HCT116 (cell line): ENCODE measurements around the gene MPV17L2. TPM values are rescaled to one million over a fixed set of nuclear protein-coding genes. Genes with fewer than 3 reads are reported as not detected.

ENCODE experiments used
- ATAC-seq: fragments of 200-7000 bp; cut with Tn5 transposase; 2 replicates; pipeline ENCODE4 v1.9.1; 2020; ENCODE audit warnings: mild to moderate bottlenecking, moderate library complexity
- BruUV-seq: library from RNA; stranded (reverse); fragments of 400-500 nt; replicated peaks from 2 replicates; lab custom pipeline; 2021; lab: Mats Ljungman, UMichigan
- CTCF ChIA-PET: fragments of 300-600 bp; sonication (Branson Sonifier 250); formaldehyde crosslinking; loops from one replicate; lab custom pipeline; 2021; ENCODE audit warnings: antibody characterized with exemption; lab: Charles Lee
- POLR2A ChIA-PET: fragments of 300-600, 350-600 bp; sonication (Branson Sonifier 250); formaldehyde crosslinking; loops from one replicate; lab custom pipeline; 2021; ENCODE audit warnings: antibody characterized with exemption; lab: Charles Lee
- RAD21 ChIA-PET, 2 experiments: fragments of 300-600 bp; sonication (Branson Sonifier 250); formaldehyde crosslinking; loops; one replicate each; lab custom pipeline; 2023; ENCODE audit warnings: low total read pairs in 2 of 2; ENCODE audit not compliant: uncharacterized antibody in 2 of 2, unreplicated experiment in 2 of 2, low non-redundant PET in 1 of 2; lab: Charles Lee
- DNase-seq: peaks from one replicate; pipeline ENCODE4 v3.0.0-alpha.2; 2010; ENCODE audit warnings: low read depth, low spot score
- H2AFZ ChIP-seq: fragments of 200-600 bp; shearing (Covaris generic), sonication (generic); 2 replicates; pipeline ENCODE4 v1.6.1; 2017; ENCODE audit warnings: low read depth, mixed run types, mixed read lengths, antibody characterized with exemption, low read length; ENCODE audit not compliant: poor library complexity, severe bottlenecking
- H3K27ac ChIP-seq: 2 replicates; pipeline ENCODE4 v1.5.1; 2012; ENCODE audit warnings: low read depth, low read length
- H3K27me3 ChIP-seq: fragments of 200-600 bp; sonication (generic); 2 replicates; pipeline ENCODE4 v1.6.1; 2016; ENCODE audit warnings: mixed run types, low read length, mixed read lengths; ENCODE audit not compliant: insufficient read depth
- H3K36me3 ChIP-seq, 2 experiments: fragments of 200-500 bp in 1 of 2; fragments of 200-600 bp in 1 of 2; sonication (Bioruptor generic) in 1 of 2; sonication (generic) in 1 of 2; 2 replicates each; pipeline versions ENCODE4 v1.5.1 to v1.6.1; 2014 to 2016; ENCODE audit warnings: low read length in 2 of 2, inconsistent platforms in 1 of 2, mixed read lengths in 1 of 2, mixed run types in 1 of 2; ENCODE audit not compliant: insufficient read depth in 2 of 2, control insufficient read depth in 1 of 2
- H3K4me1 ChIP-seq, 2 experiments: fragments of 200-600 bp in 1 of 2; sonication (generic) in 1 of 2; 2 replicates each; pipeline versions ENCODE4 v1.5.1 to v1.6.1; 2012 to 2017; ENCODE audit warnings: low read length in 2 of 2, inconsistent platforms in 1 of 2, mild to moderate bottlenecking in 1 of 2, mixed read lengths in 1 of 2, mixed run types in 1 of 2, moderate library complexity in 1 of 2; ENCODE audit not compliant: insufficient read depth in 2 of 2, control insufficient read depth in 1 of 2
- H3K4me2 ChIP-seq: fragments of 200-600 bp; sonication (generic); 2 replicates; pipeline ENCODE4 v1.6.1; 2017; ENCODE audit warnings: mixed run types, low read length, mixed read lengths
- H3K4me3 ChIP-seq, 2 experiments: fragments of 200-600 bp in 1 of 2; sonication (generic) in 1 of 2; replicated peaks in 1 of 2; 2 replicates each; pipeline ENCODE4 v1.5.1; 2011 to 2016; ENCODE audit warnings: low read length in 2 of 2, control low read depth in 1 of 2, low read depth in 1 of 2, mild to moderate bottlenecking in 1 of 2, mixed read lengths in 1 of 2, mixed run types in 1 of 2
- H3K79me2 ChIP-seq: fragments of 200-600 bp; sonication (generic); 2 replicates; pipeline ENCODE4 v1.6.1; 2017; ENCODE audit warnings: mild to moderate bottlenecking, mixed run types, low read length, moderate library complexity, mixed read lengths; ENCODE audit not compliant: insufficient read depth
- H3K9ac ChIP-seq: fragments of 200-600 bp; sonication (generic); 2 replicates; pipeline ENCODE4 v1.6.1; 2016; ENCODE audit warnings: low read length, mixed read lengths
- H3K9me2 ChIP-seq: fragments of 200-600 bp; sonication (generic), shearing (Covaris generic); 2 replicates; pipeline ENCODE4 v1.6.1; 2017; ENCODE audit warnings: mixed run types, mild to moderate bottlenecking, moderate library complexity; ENCODE audit not compliant: insufficient read depth
- H3K9me3 ChIP-seq, 2 experiments: fragments of 200-500 bp in 1 of 2; fragments of 200-600 bp in 1 of 2; sonication (Bioruptor generic) in 1 of 2; sonication (generic) in 1 of 2; 2 replicates each; pipeline ENCODE4 v1.6.1; 2014 to 2017; ENCODE audit warnings: low read length in 2 of 2, mixed read lengths in 2 of 2, inconsistent platforms in 1 of 2, low read depth in 1 of 2, mild to moderate bottlenecking in 1 of 2, mixed run types in 1 of 2, moderate library complexity in 1 of 2; ENCODE audit not compliant: control insufficient read depth in 1 of 2, insufficient read depth in 1 of 2
- H4K20me1 ChIP-seq: fragments of 200-600 bp; sonication (generic), shearing (Covaris generic); 2 replicates; pipeline ENCODE4 v1.6.1; 2017; ENCODE audit warnings: mixed run types, mild to moderate bottlenecking, moderate library complexity; ENCODE audit not compliant: insufficient read depth
- EZH2 ChIP-seq: fragments of 200-600 bp; sonication (generic); IDR thresholded peaks from 2 replicates; pipeline ENCODE4 v1.6.1; 2017; ENCODE audit warnings: antibody characterized with exemption, mixed run types
- FOSL1 ChIP-seq: IDR thresholded peaks from 2 replicates; pipeline ENCODE4 v1.6.1; 2012; ENCODE audit warnings: low read depth
- POLR2AphosphoS5 ChIP-seq: IDR thresholded peaks from 2 replicates; pipeline ENCODE4 v1.6.1; 2011; ENCODE audit warnings: mild to moderate bottlenecking, low read depth, low read length, moderate library complexity
- RAD21 ChIP-seq: IDR thresholded peaks from 2 replicates; pipeline ENCODE4 v1.6.1; 2012; ENCODE audit warnings: low read depth, mild to moderate bottlenecking
- SP1 ChIP-seq: IDR thresholded peaks from 2 replicates; pipeline ENCODE4 v1.6.1; 2012; ENCODE audit warnings: low read depth
- intact Hi-C: fragments of 100-400 bp; cut with micrococcal nuclease; formaldehyde crosslinking; loops from 2 replicates; pipeline ENCODE4 v1.10.0; 2022
- total RNA-seq: library from RNA; stranded (reverse); gene quantifications from one replicate; pipeline ENCODE4 v1.2.1, GENCODE V29; 2021; ENCODE audit not compliant: unreplicated experiment
- TF ChIP-seq, protein P1 (sequence below): IDR thresholded peaks from 2 replicates; pipeline ENCODE4 v1.6.1; 2012
- TF ChIP-seq, protein P2 (sequence below): IDR thresholded peaks from 2 replicates; pipeline ENCODE4 v1.6.1; 2012

The MPV17L2 gene
- total RNA-seq, 1 experiment from 2014 or later: 18.7 TPM

DNA sequence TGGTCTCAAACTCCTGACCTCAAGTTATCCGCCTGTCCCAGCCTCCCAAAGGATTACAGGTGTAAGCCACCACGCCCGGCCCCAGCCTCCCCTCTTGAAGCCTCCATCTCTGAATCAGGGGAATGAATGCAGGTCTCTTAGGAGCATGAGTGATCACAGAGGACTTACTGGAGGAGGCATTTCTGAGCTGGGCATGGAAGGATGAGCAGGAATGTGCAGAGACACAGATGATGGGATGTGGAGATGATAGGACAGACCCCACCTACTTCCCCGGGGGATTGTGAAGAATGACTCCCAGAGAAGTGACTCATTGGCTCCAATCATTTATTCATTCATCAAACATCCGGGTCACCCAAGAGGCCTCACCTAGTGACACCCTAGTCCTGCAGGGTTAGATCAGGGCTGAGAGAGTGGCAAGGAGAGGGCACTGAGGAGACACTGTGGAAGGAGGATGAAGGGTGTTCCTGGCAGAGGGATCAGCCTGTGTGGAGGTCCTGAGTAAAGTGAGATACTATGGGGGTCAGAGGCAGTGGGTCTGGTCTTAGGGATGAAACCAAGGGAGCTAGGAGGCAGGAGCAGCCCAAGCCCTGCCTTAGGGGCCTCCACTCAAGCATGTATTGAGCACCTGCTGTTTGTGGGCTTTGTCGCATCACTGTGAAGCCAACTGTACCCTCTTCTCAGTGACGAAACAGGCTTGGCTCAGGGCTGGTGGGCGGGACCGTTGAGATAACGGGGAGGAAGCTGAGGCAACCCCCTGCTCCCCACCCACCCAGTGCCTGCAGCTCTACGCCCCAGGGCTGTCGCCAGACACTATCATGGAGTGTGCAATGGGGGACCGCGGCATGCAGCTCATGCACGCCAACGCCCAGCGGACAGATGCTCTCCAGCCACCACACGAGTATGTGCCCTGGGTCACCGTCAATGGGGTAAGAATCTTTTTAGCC lies 16.4 kb upstream of the MPV17L2 start:
- no peak for TF ChIP-seq POLR2AphosphoS5
- no peak overlapping the region for H3K9ac ChIP-seq
- H3K9me3 ChIP-seq: no peaks in the 10 kb centered on the region
- ATAC-seq (no peak), DNase-seq (no peak)
- peaks cover 8 to 14% of the 10 kb centered on the region in 2 experiments; a peak in 2 of 4 replicates for H3K36me3 ChIP-seq
- H3K4me3 ChIP-seq: no peak overlapping the region
- POLR2A ChIA-PET: no interaction called here
- H3K27ac ChIP-seq: no peak overlapping the region
- RAD21 ChIA-PET: interaction anchor here in 1 of 2 experiments (0.5 to 0.6 kb wide), 2 partner anchors 16 to 28 kb away, joined by 3 to 4 read pairs; no protein-coding TSS in a partner anchor
- no peak overlapping the region for H2AFZ ChIP-seq
- H3K79me2 ChIP-seq: peaks cover 10% of the 10 kb centered on the region; the same call in 1 of the 2 replicates
- CTCF ChIA-PET: interaction anchor here (0.8 kb wide), 1 partner anchor 16 kb away, joined by 3 read pairs; no protein-coding TSS in a partner anchor
- no peaks in the 10 kb centered on the region for H3K27me3 ChIP-seq
- intact Hi-C loops: no loop called here
- no peaks in the 10 kb centered on the region for H3K9me2 ChIP-seq
- BruUV-seq: no TSS peak
- H3K4me2 ChIP-seq: no peak overlapping the region
- peaks cover 11 to 20% of the 10 kb centered on the region in 2 experiments for H3K4me1 ChIP-seq
- H4K20me1 ChIP-seq: no peaks in the 10 kb centered on the region

DNA sequence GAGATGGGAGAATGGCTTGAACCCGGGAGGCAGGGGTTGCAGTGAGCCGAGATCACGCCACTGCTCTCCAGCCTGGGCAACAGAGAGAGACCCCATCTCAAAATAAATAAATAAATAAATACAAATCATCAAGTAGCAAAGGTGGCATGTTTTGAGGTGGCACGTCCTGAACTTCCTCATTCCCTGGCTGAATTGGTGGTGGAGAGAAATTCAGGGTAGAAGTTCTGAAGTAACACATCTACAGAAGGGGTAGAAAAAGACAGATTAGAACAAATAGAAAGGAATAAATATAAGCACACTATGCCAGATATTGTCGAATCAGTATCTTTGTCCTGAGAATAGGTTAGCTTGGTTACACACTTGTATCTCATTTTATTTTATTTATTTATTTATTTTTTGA lies 13.1 kb upstream of the MPV17L2 start:
- H3K9ac ChIP-seq: no peak overlapping the region
- intact Hi-C loops: no loop called here
- H3K79me2 ChIP-seq: peaks cover 6% of the 10 kb centered on the region; the same call in 1 of the 2 replicates
- POLR2A ChIA-PET: interaction anchor here (0.6 to 0.8 kb wide), 2 partner anchors 11 to 73 kb away, joined by 3 read pairs; no protein-coding TSS in a partner anchor
- CTCF ChIA-PET: no interaction called here
- H3K27ac ChIP-seq: no peak overlapping the region
- H3K9me3 ChIP-seq: no peaks in the 10 kb centered on the region
- peaks cover 8 to 13% of the 10 kb centered on the region in 2 experiments; a peak in 2 of 4 replicates for H3K36me3 ChIP-seq
- RAD21 ChIA-PET: no interaction called here
- ATAC-seq (no peak), DNase-seq (no peak)
- TF ChIP-seq FOSL1: no peak
- TF ChIP-seq EZH2: no peak
- TF ChIP-seq, protein P1, sequence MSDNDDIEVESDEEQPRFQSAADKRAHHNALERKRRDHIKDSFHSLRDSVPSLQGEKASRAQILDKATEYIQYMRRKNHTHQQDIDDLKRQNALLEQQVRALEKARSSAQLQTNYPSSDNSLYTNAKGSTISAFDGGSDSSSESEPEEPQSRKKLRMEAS: no peak
- TF ChIP-seq RAD21: no peak
- no peak for TF ChIP-seq SP1
- TF ChIP-seq, protein P2, sequence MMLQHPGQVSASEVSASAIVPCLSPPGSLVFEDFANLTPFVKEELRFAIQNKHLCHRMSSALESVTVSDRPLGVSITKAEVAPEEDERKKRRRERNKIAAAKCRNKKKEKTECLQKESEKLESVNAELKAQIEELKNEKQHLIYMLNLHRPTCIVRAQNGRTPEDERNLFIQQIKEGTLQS: no peak
- no peaks in the 10 kb centered on the region for H4K20me1 ChIP-seq
- peaks cover 9% of the 10 kb centered on the region in 2 experiments for H3K4me1 ChIP-seq
- H3K4me3 ChIP-seq: no peak overlapping the region
- no peaks in the 10 kb centered on the region for H3K9me2 ChIP-seq
- no peaks in the 10 kb centered on the region for H3K27me3 ChIP-seq
- BruUV-seq: no TSS peak
- no peak overlapping the region for H3K4me2 ChIP-seq
- H2AFZ ChIP-seq: no peak overlapping the region
